GM21619 (cell line): ENCODE data around the gene BTAF1.
"Not testable (repeated sequence)": the region's sequence is repeated elsewhere in the genome, so short reads cannot be mapped to it uniquely, and the experiment has no call there.

Experiments used
- ATAC-seq: cut with Tn5 transposase; IDR thresholded peaks from one replicate; pipeline ENCODE4 v1.9.1; 2021; ENCODE audit not compliant: unreplicated experiment

BTAF1 gene

DNA sequence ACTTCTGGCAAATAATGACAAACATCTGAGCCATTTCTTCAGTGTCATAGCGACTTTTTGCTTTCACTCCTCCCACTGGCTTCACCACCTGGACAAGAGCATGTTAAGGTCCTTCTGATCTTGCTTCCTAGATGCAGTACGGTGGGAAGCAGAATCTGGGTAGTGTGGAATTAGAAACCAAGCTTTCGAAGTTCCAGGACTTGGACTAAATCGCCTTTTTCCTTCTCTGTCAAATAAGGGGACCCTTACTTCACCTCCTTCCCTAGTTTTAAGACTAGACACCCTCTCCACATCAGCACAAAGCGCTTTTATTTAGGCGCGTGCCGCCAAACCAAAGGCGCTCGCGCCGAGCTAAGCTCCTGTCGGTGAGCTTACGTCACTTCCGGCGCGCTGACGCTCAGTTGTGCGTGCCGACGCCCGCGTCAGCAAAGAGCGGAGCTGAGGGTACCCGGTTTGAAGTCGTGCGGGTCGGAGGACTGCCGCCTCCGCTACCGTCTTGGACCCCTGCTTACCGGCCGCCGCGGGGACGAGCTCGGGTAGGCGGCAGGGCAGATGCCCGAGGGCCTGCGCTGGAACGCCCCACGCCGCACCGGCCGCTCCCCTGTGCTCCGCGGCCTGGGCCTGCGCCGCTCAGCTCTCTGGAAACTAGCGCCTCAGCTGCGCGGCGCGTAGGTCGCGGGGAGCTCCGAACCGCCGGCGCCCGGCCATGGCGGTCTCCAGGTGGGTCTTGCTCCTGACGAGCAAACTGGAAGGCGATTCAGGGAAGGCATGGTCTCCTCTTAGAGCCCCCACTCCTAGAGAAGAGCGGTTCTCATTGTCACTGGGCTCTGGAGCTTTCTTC, at the start of gene BTAF1:
Gene BTAF1, plus strand, starts transcription at position 400 of the 841 bp plus-strand sequence. Its CDS starts 307 bp downstream, at position 707.
- ATAC-seq, result peak; percentile 98

DNA sequence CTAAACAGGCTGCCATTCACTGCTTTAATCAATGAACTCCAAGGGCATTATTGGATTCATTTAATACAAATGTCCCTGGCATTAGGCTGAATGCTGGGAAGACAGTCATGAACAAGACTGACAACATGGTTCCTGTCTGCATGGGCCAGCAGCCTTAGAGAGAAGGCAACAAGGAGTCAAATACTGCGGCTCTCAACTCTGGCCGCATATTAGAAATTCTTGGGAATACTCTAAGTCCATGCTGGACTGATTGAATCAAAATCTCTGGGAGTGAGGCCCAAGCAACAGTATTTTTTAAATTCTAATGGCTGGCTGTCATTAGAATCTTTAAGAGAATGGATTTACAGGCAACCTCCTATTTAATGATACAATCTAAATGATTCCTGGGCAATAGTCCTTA, 48.4 kb upstream of the BTAF1 start:
- ATAC-seq, result no peak

DNA sequence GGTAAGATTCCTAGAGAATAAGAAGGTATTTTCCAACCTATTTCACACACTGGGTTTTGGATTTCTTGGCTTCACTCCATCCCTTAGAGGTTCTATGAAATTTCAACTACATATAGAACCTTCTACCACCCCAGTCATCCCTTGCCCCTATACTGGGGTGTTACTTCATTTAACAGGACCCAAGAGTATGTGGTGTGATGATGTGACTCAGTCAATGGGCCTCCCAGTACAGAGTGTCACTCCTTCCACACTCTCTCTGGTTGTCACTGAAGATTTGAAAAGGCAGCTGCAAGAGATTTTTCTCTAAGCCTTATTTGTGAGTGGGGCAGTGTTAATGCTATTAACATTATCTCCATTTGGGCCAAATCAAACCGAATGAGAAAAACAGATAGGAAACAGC, 47.8 kb upstream of the BTAF1 start:
- ATAC-seq, result no peak

DNA sequence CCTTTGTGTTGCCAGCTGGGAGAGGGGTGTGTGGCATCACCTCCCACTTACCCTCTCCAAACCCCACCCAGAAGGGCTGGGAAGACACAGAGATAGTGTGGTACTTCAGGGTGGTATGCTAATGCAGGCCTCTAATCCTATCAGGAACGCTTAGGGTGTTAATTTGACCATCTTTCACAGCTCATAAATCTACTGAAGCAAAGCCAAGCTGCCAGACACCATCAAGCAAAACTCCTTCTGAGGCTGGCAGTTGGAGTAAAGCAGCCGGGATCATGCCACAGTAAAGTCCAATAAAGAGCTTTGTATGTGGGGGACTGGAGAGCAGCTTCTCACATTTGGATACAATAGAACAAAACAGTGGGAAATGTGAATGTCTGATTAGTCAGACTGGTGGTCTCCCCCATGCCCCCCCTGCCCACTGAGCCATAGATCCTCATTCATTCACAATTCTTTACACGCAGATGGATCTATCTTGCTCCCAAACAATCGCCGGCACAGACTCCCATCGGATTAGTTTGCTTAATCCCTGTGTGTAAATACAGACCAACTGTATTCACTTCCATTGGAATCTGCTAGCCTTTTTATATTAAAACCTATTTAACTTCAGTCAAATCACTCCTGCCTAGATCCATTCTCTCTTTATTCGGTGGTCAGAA, 43.9 kb upstream of the BTAF1 start:
- no peak for ATAC-seq

DNA sequence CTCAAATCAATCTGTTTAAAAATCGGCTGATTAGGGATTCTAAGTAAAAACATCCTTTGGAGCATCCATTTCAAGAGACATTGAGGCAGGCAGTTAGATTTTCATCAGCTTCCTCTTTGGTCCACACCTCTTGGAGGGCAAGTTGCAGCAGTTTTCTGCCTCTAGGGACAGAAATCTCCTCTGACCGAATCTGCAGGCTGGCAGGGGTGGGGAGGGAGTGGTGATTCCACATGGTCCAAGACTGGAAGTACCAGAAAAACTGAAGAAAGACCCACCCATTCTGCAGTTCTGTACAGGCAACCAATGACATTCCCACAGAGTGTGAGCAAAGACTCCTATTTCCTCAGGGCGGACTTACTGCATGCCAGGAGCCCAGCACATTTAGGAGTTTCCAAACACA, 43.3 kb upstream of the BTAF1 start:
- no peak for ATAC-seq

DNA sequence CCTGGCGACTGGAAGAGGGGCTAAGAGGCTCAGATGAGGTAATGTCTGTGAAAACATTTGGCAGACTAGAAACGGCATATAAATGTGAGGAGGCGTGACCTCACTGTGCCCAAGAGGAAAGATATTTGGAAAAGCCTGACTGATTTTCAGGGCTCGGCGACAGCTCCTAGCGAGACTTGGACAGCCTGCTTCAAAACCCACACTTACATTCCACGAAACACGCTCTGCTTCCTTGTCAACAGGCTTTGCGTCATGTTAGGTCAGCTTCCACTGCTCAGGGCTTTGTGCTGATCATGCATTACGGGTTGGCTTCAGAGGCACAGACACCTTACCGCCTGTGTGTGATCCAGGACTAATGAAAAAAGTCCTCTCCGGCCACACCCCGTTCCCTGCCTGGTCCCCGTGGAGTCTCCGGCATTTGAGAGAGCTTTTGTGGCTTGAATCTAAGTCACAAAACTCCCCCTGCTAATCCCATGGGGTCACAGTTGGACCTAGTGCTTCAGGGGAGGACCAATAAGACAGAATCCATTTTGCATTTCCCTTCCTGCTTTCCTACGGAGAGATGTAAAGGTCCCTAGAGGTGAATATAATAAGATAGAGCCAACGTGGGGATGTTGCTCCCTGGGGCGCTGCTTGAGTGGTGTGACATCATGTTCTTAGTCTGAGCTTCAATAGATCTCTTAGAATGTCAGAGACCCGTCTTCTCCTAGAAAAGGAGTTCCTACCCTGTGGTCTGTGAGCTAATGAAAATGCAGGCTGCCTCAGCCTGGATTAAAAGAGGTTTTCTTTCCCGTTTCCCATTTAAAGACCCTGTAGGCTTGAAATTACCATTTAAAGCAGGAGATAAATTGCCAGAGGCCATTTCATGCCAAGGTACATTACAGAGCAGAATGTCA, 39.8 kb upstream of the BTAF1 start:
- no peak for ATAC-seq

DNA sequence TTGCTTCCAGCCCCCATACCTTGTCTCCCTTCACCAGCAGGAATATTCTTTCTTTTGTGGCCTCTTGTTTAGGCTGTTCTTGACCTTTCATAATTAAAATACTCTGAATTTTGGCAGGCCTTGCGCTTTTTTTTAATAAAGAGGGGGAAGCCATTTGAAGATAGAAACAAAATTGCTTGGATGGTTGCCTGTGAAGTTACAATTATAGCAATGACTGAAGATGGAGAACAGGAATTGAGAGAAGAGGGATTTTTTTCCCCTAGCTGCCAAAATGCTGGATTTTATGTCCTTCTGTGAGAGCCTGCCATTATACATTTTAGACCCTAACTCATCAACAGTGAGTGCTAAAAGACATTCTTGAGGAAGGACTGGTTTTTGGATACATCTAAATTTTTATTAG, 39.0 kb upstream of the BTAF1 start:
- ATAC-seq, result no peak

DNA sequence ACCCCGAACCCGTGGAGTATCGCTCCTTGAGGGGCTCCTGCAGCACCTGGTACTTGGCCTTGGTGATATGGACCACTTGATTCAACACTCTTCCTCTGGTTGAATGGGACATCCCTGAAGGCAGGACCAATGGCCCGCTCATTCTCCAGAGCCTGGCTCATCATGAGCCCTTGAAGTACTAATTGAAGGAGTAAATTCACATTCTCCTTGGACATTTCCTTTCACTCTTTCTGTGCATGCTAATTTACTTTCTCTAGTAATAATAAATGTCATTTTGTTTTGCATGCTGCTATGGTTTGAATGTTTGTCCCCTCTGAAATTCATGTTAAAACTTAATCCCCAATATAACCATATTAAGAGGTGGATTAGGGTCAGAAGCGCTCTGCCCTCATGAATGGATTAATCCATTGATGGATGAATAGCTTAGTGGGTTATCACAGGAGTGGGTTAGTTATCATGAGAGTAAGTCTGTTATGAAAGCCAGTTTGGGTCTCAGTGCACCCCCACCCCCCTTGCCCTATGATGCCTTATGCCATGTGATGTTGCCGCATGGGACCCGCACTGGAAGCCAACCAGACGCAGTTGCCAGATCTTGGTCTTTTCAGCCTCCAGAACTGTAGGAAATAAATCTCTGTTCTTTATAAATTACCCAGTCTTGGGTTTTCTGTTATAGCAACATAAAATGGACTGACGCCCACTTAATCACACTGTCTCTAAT, 38.0 kb upstream of the BTAF1 start:
- ATAC-seq, result no peak

DNA sequence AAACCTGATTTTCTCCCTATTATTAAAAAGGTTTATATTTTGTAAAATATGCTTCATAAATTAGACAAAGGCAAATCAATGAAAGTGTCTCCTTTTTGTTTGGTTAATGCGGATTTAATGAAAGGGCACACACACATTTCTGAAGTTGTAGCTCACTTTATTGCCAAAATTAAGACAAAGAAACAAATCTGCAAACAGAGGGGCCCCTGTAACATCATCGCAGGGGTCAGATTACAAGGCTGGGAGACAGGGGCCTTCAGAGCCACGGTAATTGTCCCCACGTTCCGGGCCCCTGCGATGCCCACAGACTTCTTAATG, 36.7 kb upstream of the BTAF1 start:
- no peak for ATAC-seq

DNA sequence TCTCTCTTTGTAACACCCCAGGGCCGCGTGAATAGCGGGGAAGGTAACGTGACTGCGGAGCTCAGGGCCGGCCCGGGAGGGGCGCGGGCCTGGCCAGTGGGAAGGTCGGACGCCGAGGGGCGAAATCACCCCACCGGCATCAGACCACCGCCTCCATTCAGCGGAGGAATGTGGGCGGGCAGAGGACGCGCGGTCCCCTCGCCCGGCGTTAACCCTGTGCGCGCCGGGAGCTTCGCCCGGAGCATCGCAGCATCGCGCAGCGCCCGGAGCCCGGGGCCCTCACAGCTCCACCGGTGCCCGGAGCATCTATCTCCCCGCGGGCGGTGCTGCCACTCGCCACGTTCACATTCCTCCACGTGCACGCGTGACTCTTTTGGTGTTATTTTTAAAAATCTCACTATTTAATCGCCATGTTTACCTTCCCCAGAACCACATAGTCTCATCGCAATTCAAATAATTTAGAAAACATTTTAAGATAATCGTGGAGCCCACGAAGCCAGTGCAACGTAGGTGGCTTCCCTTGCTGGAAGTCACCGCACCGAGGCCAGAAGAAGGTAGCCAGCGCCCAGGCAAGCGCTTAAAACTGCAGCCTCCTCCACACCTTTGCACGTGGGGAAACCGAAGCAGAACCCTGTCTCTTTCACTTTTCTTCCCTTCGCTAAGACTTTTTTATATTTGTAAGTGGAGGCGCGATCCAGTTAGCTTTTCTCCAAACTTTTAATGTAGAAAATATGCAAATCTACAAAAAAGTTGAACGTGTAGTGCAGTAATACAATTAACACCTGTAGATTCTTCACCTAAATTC, 36.1 kb upstream of the BTAF1 start:
- ATAC-seq, result no peak

DNA sequence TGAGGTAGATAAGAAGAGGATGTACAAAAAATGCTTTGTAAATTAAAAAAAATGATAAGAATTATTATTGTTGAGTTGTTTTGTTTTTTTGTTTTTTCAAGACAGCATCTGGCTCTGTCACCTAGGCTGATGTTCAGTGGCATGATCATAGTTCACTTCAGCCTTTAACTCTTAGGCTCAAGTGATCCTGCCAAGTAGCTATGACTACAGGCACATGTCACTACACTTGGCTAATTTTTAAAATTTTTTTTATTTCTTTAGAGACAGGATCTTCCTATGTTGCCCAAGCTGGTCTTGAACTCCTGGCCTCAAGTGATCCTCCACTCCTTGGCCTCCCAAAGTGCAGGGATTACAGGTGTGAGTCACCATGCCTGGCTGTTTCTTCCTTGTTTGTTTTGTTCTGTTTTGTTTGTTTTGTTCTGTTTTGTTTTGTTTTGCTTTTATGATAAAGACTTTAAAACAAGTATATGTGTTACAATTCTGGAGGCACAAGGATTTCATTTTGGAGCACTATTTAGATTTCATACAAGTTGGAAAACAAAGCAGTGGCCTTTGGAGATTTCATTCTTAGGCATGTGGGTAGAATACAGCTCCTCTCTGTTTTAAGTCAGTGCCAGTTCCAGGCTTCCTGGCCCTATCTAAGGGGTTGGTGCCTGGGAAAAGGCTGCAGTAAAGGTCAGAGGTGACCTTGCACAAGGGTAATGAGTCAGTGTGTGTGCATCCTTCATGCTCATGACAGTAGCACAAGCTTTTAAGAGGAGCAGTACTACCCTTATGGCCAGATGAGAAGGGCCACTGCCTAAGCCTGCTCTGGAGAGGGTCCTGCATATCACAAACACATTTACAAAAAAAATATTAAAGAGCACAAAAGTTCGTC, 32.2 kb upstream of the BTAF1 start:
- no peak for ATAC-seq

DNA sequence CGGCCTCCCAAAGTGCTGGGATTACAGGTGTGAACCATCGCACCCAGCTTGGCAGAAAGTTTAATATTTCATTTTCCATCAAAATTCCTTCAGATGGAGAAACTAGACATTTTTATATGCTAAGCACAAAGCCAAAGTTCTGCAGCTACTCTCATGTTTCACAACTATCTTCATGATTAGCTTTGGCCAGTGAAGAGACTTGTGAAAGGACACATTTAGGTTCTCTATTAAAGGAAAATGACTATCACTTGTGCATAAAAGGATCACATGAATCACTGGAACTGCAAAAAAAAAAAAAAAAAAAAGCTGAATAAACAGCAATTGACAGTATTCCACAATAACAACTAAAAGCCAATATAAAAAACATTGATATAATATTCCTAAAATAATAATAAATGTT, 30.5 kb upstream of the BTAF1 start:
- ATAC-seq, result no peak

DNA sequence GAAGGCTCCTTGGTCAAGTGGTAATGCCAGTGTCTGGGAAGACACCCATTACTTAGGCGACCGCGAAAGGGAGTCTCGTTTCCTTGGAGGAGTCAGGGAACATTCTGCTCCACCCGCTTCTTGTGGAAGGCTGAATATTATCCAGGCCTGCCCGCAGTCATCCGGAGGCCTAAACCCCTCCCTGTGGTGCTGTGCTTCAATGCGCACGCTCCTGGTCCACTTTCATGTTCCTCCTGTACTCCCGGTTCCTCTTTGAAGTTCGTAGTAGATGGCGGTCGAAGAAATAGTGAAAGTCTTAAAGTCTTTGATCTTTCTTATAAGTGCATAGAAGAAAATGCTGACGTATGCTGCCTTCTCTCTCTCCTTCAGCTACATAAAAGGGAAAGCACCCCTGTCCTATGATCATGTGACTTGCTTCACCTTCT, 29.3 kb upstream of the BTAF1 start:
- ATAC-seq, result not testable (repeated sequence)

DNA sequence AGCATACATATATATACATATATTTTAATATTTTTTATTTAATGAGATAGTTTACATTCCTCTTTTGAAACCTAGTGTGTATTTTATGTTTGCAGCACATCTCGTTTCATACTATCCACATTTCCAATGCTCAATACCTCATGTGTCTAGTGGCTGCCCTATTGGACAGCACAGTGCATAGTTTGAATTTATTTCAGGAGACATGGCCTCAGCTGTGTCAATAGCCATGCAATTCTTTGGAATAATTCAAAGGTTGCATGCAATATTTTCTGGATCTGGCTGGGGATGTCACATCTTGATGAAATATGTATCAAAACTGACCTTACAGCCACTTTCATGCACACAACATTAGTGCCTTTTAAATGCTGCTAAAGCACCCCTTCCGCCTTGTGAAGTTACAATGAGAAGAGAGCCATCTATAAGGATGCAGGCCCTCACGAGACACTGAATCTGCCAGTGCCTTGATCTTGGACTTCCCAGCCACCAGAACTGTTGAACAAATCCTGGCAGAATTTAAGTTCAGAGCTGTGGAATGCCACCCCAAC, 27.3 kb upstream of the BTAF1 start:
- ATAC-seq, result no peak

DNA sequence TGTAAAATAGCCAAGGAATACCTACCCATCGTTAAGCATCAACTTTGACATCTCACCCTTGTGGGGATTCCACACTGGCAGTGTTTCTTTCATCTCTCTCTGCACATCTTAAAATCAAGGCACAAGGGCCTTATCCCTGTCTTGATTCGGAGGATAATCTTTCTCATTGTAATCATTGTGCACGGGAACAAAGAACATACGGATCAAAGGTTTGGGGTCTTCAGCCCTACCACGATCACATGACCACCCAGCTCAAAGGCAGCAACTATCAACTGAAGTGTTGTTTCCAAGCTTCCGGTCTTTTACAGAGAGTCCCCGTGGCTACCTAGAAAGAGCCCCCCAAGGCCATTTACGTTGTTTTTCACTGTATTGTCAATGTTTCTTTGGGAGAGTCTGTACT, 26.1 kb upstream of the BTAF1 start:
- ATAC-seq, result no peak

DNA sequence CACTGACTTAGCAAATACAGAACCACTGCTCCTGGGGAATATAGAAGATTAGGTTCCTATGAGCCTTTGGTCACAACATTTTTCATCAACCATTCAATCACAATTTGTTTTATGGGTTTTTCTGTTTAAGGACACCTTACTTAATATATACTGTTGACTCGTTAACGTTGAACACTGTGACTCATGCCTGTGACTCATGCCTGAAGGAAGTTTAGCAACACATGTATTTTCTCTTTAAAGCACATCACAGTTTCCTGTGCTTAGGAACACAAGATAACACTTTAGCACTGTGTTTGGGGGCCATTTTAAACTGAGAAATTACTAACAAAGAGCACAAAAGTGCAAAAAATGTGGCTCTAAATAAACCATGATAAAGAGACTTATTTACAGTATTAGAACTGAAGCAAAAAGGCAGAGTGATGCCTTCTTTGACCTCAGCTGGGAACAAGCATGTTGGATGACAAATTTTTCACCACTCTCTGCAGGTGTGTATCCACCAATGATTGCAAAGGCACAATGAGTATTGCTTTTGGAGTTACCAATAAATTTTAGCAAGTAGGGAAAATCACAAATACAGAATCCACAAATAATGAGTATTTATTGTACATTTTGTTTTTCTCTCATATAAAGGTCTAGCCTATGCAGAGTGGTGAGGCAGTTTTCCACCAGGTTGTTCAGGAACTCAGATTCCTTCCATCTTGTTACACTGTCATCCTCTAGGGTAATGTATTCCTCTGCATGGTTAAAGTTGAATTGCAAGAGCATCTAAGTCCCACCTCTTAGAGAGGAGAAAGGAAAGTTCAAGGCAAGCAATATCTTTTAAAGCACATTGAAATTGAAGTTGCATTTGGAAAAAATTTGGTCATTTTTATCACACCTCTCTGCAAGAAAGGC, 21.5 kb upstream of the BTAF1 start:
- ATAC-seq, result peak; percentile 71

DNA sequence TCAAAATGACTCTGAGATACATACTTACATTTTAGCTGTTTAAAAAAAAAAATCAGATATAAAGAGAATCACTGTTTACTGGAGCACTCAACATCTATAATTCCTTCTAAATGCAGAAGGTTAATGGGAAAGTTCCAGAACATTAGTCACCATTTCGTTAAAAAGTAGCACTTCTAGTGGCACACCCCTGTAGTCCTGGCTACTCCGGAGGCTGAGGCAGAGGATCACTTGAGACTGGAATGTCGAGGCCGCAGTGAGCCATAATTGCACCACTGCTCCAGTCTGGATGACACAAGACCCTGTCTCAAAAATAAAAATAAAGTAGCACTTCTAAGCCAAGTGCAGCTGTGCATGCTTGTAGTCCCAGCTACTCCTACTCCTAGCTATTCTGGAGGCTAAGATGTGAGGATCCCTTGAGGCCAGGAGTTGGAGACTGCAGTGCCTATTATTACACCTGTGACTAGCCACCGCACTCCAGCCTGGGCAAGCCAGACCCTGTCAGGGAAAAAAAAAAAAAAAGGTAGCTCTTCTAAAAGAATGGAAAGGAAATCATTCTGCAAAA, 16.5 kb upstream of the BTAF1 start:
- no peak for ATAC-seq

DNA sequence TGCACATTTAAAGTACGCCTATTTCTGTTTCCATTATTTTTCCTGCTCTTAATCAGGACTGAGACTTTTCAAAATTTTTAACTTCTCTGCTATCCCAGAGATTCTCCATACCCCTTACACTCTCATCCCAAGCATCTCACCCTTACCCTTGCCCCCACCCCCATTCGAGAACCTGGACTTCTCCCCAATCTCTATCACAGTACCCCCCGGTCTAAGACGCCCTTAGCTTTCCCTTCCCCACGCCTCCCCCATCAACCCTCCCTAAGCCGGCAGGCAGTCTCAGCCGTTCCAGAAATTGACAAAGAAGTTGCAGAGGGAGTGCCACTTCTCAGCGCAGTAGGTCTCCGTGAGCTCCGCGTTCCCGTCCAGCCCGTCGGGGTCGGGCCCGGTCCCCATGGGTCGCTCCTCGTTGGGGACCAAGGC, 15.6 kb upstream of the BTAF1 start:
- no peak for ATAC-seq
